ENCODE results near the gene CACNA1I.

The CACNA1I gene

GRCh38 chr22:39558254-39558727, 12.3 kb upstream of the CACNA1I start (continued):
- TF ChIP-seq, protein P1, sequence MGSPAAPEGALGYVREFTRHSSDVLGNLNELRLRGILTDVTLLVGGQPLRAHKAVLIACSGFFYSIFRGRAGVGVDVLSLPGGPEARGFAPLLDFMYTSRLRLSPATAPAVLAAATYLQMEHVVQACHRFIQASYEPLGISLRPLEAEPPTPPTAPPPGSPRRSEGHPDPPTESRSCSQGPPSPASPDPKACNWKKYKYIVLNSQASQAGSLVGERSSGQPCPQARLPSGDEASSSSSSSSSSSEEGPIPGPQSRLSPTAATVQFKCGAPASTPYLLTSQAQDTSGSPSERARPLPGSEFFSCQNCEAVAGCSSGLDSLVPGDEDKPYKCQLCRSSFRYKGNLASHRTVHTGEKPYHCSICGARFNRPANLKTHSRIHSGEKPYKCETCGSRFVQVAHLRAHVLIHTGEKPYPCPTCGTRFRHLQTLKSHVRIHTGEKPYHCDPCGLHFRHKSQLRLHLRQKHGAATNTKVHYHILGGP (tag by site-specific recombination; IDR thresholded peaks at IDR 0.05): no peak
- TF ChIP-seq ZNF266 (tag by site-specific recombination; IDR thresholded peaks at IDR 0.05; ENCODE audit: low read depth) (no peak), ZSCAN5A (tag by site-specific recombination; IDR thresholded peaks at IDR 0.05) (no peak), SP2 (tag by site-specific recombination; IDR thresholded peaks at IDR 0.05) (no peak)

DNA sequence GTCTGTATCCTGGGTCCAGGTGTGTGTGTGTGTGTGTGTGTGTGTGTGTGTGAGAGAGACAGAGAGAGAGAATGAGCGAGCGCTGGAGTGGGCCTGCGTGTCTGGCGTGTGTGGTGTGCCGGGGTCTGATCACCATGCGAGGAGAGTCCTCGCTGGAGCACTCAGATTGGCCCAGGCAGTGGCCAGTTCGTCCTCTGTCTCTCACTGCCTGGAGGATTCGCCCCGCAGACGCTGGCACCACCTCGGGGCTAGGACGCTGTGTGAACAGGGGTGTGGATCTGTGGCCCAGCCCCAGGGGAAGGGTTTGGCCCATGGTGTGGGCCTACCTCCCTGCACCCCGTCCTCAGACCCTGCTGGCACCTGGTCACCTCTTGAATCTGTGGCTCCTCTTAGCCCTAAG, 11.6 kb upstream of the CACNA1I start:
- CTCF ChIA-PET: interaction anchor here (0.6 to 3.4 kb wide), 8 partner anchors 10 to 466 kb away, joined by 3 to 18 read pairs (median 3); partner anchors contain the start of gene ENTHD1
- Histone ChIP-seq H3K27ac (ENCODE audit: extremely low read depth, low read depth, low read length) (no peak overlapping the region), H3K36me3 (ENCODE audit: control insufficient read depth in 2 of 2, insufficient read depth in 1 of 2, low read length in 2 of 2) (no peaks in the 10 kb centered on the region), H3K4me3 (ENCODE audit: low read depth, low read length) (no peak overlapping the region), H3K4me1 (ENCODE audit: control insufficient read depth, insufficient read depth, low read length) (no peaks in the 10 kb centered on the region), H3K9me3 (ENCODE audit: control insufficient read depth, insufficient read depth, low read depth, low read length) (no peaks in the 10 kb centered on the region)
- POLR2A ChIA-PET: interaction anchor here (0.5 kb wide), 1 partner anchor 33 kb away, joined by 4 read pairs; no protein-coding TSS in a partner anchor
- TF ChIP-seq BCL11A (tag by site-specific recombination; IDR thresholded peaks at IDR 0.05; ENCODE audit: low read depth) (0 out of 2 replicates have a peak, but pooled peaks have one; percentile 19), BCL11B (tag by site-specific recombination; IDR thresholded peaks at IDR 0.05; ENCODE audit: low read depth) (no peak), ZFP41 (tag by site-specific recombination; IDR thresholded peaks at IDR 0.05; ENCODE audit: borderline replicate concordance) (no peak)

- ChIA-PET CTCF (interaction anchor here (0.6 to 3.4 kb wide), 11 partner anchors 10 to 677 kb away, joined by 3 to 18 read pairs (median 4); no protein-coding TSS in a partner anchor), POLR2A (interaction anchor here (0.5 kb wide), 2 partner anchors 33 to 34 kb away, joined by 4 read pairs; no protein-coding TSS in a partner anchor)
- H3K27ac ChIP-seq (ENCODE audit: extremely low read depth, low read depth, low read length): no peak overlapping the region
- H3K4me3 ChIP-seq (ENCODE audit: low read depth, low read length): no peak overlapping the region
- TF ChIP-seq PATZ1 (tag by site-specific recombination; IDR thresholded peaks at IDR 0.05) (peak; percentile 51; the same call in 1 of the 2 replicates), CTCF (tag by site-specific recombination; IDR thresholded peaks at IDR 0.05) (peak; percentile 41; the same call in 1 of the 2 replicates), ZNF416 (tag by site-specific recombination; IDR thresholded peaks at IDR 0.05) (no peak)
- H3K36me3 ChIP-seq (ENCODE audit: control insufficient read depth in 2 of 2, insufficient read depth in 1 of 2, low read length in 2 of 2): no peaks in the 10 kb centered on the region
- no peaks in the 10 kb centered on the region for H3K9me3 ChIP-seq (ENCODE audit: control insufficient read depth, insufficient read depth, low read depth, low read length)
- no peaks in the 10 kb centered on the region for H3K4me1 ChIP-seq (ENCODE audit: control insufficient read depth, insufficient read depth, low read length)
These were observed 11.0 kb upstream of the CACNA1I start for GRCh38 chr22:39559456-39560105.

GRCh38 chr22:39560127-39560526, 10.4 kb upstream of the CACNA1I start:
- CTCF ChIA-PET: interaction anchor here (0.6 to 3.4 kb wide), 8 partner anchors 13 to 633 kb away, joined by 3 to 18 read pairs (median 4); no protein-coding TSS in a partner anchor
- no peaks in the 10 kb centered on the region for H3K9me3 ChIP-seq (ENCODE audit: control insufficient read depth, insufficient read depth, low read depth, low read length)
- H3K4me3 ChIP-seq (ENCODE audit: low read depth, low read length): no peak overlapping the region
- no peak overlapping the region for H3K27ac ChIP-seq (ENCODE audit: extremely low read depth, low read depth, low read length)
- no peaks in the 10 kb centered on the region for H3K36me3 ChIP-seq (ENCODE audit: control insufficient read depth in 2 of 2, insufficient read depth in 1 of 2, low read length in 2 of 2)
- POLR2A ChIA-PET: interaction anchor here (0.5 kb wide), 1 partner anchor 35 kb away, joined by 4 read pairs; no protein-coding TSS in a partner anchor
- H3K4me1 ChIP-seq (ENCODE audit: control insufficient read depth, insufficient read depth, low read length): no peaks in the 10 kb centered on the region
- TF ChIP-seq ZNF324 (tag by site-specific recombination; IDR thresholded peaks at IDR 0.05) (no peak), ZNF416 (tag by site-specific recombination; IDR thresholded peaks at IDR 0.05) (no peak), GLIS2 (tag by site-specific recombination; IDR thresholded peaks at IDR 0.05) (0 out of 2 replicates have a peak, but pooled peaks have one; percentile 48), HIC1 (tag by site-specific recombination; IDR thresholded peaks at IDR 0.05) (no peak), KLF16 (tag by site-specific recombination; IDR thresholded peaks at IDR 0.05) (no peak)
- TF ChIP-seq, protein P1 (tag by site-specific recombination; IDR thresholded peaks at IDR 0.05): no peak

Measured in HEK293 (cell line).